Activated T-helper 2 cell treated with anti-CD3 and anti-CD28 coated beads, Interferon-gamma antibody, Interleukin-2, Interleukin-4, amounts not matched to agents 10 μg/mL and 5 μg/mL and 100 μg/mL, durations not matched to agents 14 hours and 24 hours and 36 hours (primary cell): ENCODE data around the gene MDH1. TPM values are rescaled to one million over a fixed set of nuclear protein-coding genes. Genes with fewer than 3 reads are reported as not detected.
"Not testable (repeated sequence)": the region's sequence is repeated elsewhere in the genome, so short reads cannot be mapped to it uniquely, and the experiment has no call there.

Source experiments
- DNase-seq: peaks from one replicate; pipeline ENCODE4 v3.0.0; 2021; ENCODE audit warnings: low spot score
- H3K27ac Mint-ChIP-seq: one replicate; pipeline ENCODE4 v1.8.0; 2021; ENCODE audit warnings: mixed read lengths
- H3K27me3 Mint-ChIP-seq: one replicate; pipeline ENCODE4 v1.8.0; 2021; ENCODE audit warnings: low read depth, mixed read lengths
- H3K36me3 Mint-ChIP-seq: one replicate; pipeline ENCODE4 v1.8.0; 2021; ENCODE audit warnings: low read depth, mixed read lengths
- H3K4me1 Mint-ChIP-seq: one replicate; pipeline ENCODE4 v1.8.0; 2021; ENCODE audit warnings: low read depth, mixed read lengths
- H3K4me3 Mint-ChIP-seq: one replicate; pipeline ENCODE4 v1.8.0; 2021; ENCODE audit warnings: low read depth, mild to moderate bottlenecking, moderate library complexity, mixed read lengths
- H3K9me3 Mint-ChIP-seq: one replicate; pipeline ENCODE4 v1.8.0; 2021; ENCODE audit warnings: mixed read lengths
- intact Hi-C: fragments of 100-400 bp; cut with micrococcal nuclease; formaldehyde crosslinking; loops from one replicate; pipeline ENCODE4 v1.15.1; 2023
- total RNA-seq: library from RNA; stranded (reverse); gene quantifications from 2 replicates; pipeline ENCODE4 v1.2.3, GENCODE V29; 2022

MDH1 gene
- total RNA-seq, 1 donor from 2014 or later, result 212 TPM

DNA sequence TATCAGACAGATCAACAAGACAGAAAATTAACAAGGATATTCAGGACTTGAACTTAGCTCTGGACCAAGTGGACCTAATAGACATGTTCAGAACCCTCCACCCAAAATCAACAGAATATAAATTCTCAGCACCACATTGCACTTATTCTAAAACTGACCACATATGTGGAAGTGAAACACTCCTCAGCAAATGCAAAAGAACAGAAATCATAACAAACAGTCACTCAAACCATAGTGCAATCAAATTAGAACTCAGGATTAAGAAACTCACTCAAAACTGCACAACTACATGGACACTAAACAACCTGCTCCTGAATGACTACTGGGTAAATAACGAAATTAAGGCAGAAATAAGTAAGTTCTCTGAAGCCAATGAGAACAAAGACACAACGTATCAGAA lies 35.0 kb downstream of the MDH1 start:
- DNase-seq, H3K27ac Mint-ChIP-seq, H3K4me3 Mint-ChIP-seq, H3K4me1 Mint-ChIP-seq, intact Hi-C loops, H3K9me3 Mint-ChIP-seq, H3K36me3 Mint-ChIP-seq: not testable (repeated sequence)
- H3K27me3 Mint-ChIP-seq, result peaks cover 14% of the 10 kb centered on the region

DNA sequence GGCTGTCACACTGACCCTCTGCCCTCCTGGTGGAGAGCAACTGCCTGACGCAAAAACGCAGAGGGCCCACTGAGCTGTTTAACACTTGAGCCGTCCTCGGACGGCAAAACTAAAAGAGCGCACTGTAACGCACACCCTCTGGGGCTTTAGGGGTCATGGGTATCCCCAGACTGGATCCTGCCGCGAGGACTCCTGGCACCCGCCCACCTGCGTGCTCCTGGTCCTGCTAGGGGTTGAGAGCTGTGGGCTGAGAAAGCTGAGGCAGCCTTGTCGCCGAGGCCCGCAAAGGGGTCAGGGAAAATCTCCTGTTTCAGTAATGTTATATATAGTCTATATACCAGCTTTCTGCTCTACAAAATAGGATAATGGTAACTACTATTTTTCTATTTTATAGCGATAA lies 39.1 kb downstream of the MDH1 start:
- Mint-ChIP-seq H3K4me1 (peaks cover 7% of the 10 kb centered on the region), H3K9me3 (peaks cover 10% of the 10 kb centered on the region), H3K36me3 (no peaks in the 10 kb centered on the region), H3K4me3 (no peak overlapping the region), H3K27ac (no peak overlapping the region), H3K27me3 (peaks cover 10% of the 10 kb centered on the region)
- intact Hi-C loops, result no loop called here
- DNase-seq, result no peak

DNA sequence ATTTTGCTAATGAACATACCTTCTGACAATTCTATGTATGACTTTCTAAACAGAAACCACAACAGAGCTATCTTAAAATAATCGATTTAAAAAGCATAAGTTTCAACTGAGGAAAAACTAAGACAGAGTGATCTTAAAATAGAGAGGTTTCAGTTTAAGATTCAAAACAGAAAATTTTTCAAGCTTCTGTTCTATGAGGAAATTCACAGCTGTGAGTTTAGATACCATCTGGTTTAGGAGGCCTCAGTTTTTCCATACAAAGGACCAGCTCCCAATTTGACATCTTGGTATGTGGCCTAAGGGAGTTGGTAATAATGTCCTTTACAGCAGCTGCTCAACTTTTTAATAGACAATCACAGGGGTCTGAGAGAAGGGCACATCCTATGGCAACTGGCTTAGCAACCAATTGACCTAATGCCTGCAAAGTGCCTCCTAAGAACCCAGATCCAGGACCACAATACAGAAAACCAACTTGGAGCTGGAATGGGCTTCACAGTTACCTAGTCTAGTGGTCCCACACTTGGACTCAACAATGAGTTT lies 39.7 kb downstream of the MDH1 start:
- Mint-ChIP-seq H3K27ac (no peak overlapping the region), H3K36me3 (no peaks in the 10 kb centered on the region), H3K9me3 (peaks cover 15% of the 10 kb centered on the region), H3K4me1 (peaks cover 7% of the 10 kb centered on the region), H3K27me3 (peaks cover 11% of the 10 kb centered on the region), H3K4me3 (no peak overlapping the region)
- DNase-seq, result no peak
- intact Hi-C loops, result no loop called here

DNA sequence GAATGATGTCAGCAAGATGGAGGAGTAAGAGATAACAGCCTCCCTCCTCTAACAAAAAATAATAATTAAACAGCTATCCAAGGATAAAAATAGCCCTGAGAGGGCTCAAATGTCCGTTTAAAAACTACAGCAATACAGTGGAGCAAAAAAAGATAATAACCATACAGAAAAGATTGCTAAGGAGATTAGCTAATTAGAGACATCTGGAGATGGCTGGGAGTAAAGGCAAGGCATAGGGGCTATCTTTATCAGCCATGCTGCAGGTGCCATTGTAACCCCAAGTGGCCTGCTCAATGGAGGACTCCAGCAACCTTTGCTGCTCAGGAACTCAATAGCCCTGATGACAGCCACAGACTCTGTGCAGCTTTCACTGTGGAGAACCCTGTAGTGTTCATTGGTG lies 42.7 kb downstream of the MDH1 start:
- no peaks in the 10 kb centered on the region for H3K4me1 Mint-ChIP-seq
- intact Hi-C loops, result no loop called here
- no peak overlapping the region for H3K4me3 Mint-ChIP-seq
- H3K27me3 Mint-ChIP-seq, result peaks cover 4% of the 10 kb centered on the region
- H3K36me3 Mint-ChIP-seq, result no peaks in the 10 kb centered on the region
- H3K27ac Mint-ChIP-seq, result no peak overlapping the region
- no peak for DNase-seq
- peaks cover 34% of the 10 kb centered on the region for H3K9me3 Mint-ChIP-seq

DNA sequence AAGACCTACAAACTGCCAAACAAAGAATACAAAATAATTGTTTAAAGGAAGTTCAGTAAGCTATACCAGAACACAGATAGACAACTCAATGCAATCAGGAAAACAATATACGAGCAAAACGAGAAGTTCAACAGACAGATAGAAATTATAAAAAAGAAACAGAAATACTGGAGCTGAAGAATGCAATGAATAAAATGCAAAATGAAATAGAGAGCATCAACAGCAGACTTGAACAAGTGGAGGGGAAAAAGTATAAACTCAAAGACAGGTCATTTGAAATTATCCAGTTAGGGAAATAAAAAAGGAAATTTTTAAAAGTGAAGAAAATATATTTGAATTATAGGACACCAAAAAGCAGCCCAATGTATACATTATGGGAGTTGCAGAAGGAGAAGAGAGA lies 43.6 kb downstream of the MDH1 start:
- intact Hi-C loops, result no loop called here
- no peak overlapping the region for H3K4me3 Mint-ChIP-seq
- H3K4me1 Mint-ChIP-seq, result no peaks in the 10 kb centered on the region
- no peaks in the 10 kb centered on the region for H3K36me3 Mint-ChIP-seq
- H3K9me3 Mint-ChIP-seq, result peaks cover 35% of the 10 kb centered on the region
- no peak overlapping the region for H3K27ac Mint-ChIP-seq
- DNase-seq, result no peak
- H3K27me3 Mint-ChIP-seq, result peaks cover 4% of the 10 kb centered on the region

DNA sequence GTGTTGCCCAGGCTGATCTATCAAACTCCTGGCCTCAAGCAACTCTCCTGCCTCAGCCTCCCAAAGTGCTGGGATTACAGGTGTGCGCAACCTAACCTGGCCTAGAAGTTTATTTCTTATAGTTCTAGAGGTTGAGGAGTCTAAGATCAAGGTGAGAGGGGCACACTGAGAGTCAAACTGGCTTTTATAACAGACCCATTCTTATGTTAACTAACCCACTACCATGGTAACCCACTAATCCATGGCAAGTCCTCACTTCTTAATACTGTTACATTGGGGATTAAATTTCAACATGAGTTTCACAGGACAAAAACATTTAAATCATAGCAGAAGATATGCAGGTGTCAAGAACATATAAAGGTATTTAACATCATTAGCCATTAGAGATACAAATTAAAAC lies 50.6 kb downstream of the MDH1 start:
- Mint-ChIP-seq H3K27me3 (peaks cover 12% of the 10 kb centered on the region), H3K4me1 (no peaks in the 10 kb centered on the region), H3K9me3 (peaks cover 17% of the 10 kb centered on the region), H3K4me3 (no peak overlapping the region), H3K27ac (no peak overlapping the region), H3K36me3 (no peaks in the 10 kb centered on the region)
- no peak for DNase-seq
- intact Hi-C loops, result no loop called here

DNA sequence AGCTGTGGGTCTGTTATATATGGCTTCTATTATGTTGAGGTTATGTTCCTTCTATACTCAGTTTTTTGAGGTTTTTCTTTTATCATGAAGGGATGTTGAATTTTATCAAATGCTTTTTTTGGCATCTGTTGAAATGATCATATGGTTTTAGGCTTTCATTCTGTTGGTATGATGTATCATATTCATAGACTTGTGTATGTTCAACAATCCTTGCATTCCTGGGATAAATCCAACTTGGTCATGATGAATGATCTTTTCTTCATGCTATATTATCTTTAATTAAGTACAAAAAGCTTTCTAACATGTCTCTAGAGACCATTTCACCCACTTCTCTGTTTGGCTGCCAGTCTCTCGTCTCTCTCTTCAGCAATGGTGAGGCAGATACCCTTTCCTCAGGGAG lies 54.2 kb downstream of the MDH1 start:
- no peaks in the 10 kb centered on the region for H3K4me1 Mint-ChIP-seq
- no peak overlapping the region for H3K27ac Mint-ChIP-seq
- no peak for DNase-seq
- H3K9me3 Mint-ChIP-seq, result no peaks in the 10 kb centered on the region
- H3K4me3 Mint-ChIP-seq, result no peak overlapping the region
- peaks cover 20% of the 10 kb centered on the region for H3K27me3 Mint-ChIP-seq
- H3K36me3 Mint-ChIP-seq, result no peaks in the 10 kb centered on the region
- intact Hi-C loops, result no loop called here

DNA sequence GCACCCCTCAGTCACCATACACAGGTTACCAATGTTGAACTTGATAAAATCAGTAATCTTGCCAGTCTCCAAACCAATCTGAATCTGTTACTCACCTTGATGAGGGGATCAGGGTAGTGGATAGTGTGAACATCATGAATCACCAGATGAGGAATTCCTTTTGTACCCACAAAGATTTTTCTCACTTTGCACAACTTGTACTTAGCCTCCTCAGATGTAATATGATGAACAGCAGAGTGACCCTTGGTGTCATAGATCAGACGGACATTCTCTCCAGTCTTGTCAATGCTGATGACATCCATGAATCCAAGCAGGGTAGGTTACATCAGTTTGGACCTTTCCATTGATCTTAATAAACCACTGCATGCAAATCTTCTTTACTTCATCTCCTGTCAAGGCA lies 54.7 kb downstream of the MDH1 start:
- H3K4me1 Mint-ChIP-seq, result no peaks in the 10 kb centered on the region
- H3K36me3 Mint-ChIP-seq, result no peaks in the 10 kb centered on the region
- H3K4me3 Mint-ChIP-seq, result no peak overlapping the region
- peaks cover 20% of the 10 kb centered on the region for H3K27me3 Mint-ChIP-seq
- H3K27ac Mint-ChIP-seq, result no peak overlapping the region
- no peaks in the 10 kb centered on the region for H3K9me3 Mint-ChIP-seq
- intact Hi-C loops, result no loop called here
- no peak for DNase-seq

DNA sequence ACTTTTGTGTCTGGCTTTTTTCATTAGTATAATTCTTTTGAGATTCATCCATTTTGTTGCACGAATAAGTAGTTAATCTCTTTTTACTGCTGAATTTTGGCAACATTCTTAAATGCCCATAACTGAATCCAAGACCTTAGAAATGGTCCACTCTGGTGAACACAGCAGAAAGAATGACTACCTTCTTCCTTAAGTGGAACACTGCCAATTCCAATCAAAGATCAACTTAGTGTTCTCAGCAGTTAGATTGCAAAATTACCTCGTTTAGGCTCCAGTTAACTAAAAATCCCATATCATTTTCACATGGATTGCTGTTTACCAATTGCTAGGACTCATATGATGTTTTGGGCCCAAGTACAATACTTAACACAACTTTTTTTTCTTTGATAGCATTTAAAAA lies 59.9 kb downstream of the MDH1 start:
- Mint-ChIP-seq H3K4me3 (no peak overlapping the region), H3K27me3 (peaks cover 17% of the 10 kb centered on the region), H3K4me1 (no peaks in the 10 kb centered on the region), H3K9me3 (no peaks in the 10 kb centered on the region), H3K36me3 (no peaks in the 10 kb centered on the region), H3K27ac (no peak overlapping the region)
- intact Hi-C loops, result no loop called here
- DNase-seq, result no peak

DNA sequence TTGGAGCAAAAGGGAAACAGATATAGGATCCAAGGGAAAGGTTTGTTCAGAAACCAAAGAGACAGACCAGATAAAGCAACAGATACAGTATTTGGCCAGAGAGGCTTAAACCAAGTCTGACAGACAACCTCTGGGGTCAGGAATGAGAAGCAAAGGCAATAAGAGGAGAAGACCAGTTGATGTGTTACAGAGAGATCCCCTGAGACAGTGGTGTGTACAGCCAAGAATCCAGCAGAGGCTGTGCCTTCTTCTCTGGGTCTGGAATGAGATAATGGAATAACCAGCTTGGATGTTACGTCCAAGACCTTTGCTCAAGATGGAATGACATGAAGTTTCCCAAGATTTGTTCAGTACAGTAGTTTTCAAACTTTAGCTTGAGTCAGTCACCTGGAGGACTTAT lies 61.1 kb downstream of the MDH1 start:
- Mint-ChIP-seq H3K4me3 (no peak overlapping the region), H3K9me3 (no peaks in the 10 kb centered on the region), H3K27me3 (peaks cover 15% of the 10 kb centered on the region), H3K4me1 (peaks cover 1% of the 10 kb centered on the region), H3K36me3 (no peaks in the 10 kb centered on the region), H3K27ac (no peak overlapping the region)
- DNase-seq, result no peak
- intact Hi-C loops, result no loop called here

DNA sequence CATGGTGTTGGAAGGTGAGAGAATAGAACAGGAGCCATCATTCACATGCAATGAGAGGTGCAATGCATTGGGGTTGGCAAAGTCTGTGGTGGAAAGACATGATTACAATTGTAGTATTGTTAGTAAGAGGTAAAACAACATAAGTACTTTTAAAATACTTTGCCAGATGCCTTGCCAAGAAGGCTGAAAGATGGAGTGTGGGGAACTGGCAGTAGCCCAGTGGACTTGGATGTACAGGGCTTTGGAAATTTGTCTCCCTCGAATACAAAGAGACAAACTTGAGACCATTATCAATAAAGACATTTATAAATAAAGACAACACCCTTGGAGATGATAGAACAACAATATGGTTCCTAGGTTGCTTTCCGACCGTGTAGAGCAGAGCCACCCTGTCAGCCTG lies 62.0 kb downstream of the MDH1 start:
- H3K9me3 Mint-ChIP-seq, result no peaks in the 10 kb centered on the region
- DNase-seq, result no peak
- peaks cover 10% of the 10 kb centered on the region for H3K27me3 Mint-ChIP-seq
- H3K27ac Mint-ChIP-seq, result no peak overlapping the region
- intact Hi-C loops, result no loop called here
- no peaks in the 10 kb centered on the region for H3K36me3 Mint-ChIP-seq
- H3K4me1 Mint-ChIP-seq, result peaks cover 2% of the 10 kb centered on the region
- no peak overlapping the region for H3K4me3 Mint-ChIP-seq

DNA sequence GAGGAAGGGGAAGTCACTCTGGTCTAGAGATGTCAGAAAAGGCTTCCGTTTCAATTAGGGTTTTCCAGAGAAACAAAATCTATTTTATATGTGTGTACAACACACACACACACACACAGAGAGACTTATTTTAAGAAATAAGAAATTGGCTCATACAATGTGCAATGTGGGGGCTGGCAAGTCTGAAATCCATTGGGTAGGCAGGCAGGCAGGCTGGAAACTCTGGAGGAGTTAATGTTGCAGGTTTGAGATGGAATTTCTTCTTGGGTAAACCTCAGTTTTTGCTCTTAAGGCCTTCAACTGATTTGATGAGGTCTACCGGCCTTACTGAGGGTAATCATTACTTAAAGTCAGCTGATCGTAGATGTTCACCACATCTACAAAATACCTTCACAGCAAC lies 62.6 kb downstream of the MDH1 start:
- Mint-ChIP-seq H3K27ac (no peak overlapping the region), H3K4me1 (peaks cover 2% of the 10 kb centered on the region), H3K27me3 (peaks cover 8% of the 10 kb centered on the region), H3K36me3 (no peaks in the 10 kb centered on the region), H3K4me3 (no peak overlapping the region), H3K9me3 (no peaks in the 10 kb centered on the region)
- DNase-seq, result no peak
- intact Hi-C loops, result no loop called here

DNA sequence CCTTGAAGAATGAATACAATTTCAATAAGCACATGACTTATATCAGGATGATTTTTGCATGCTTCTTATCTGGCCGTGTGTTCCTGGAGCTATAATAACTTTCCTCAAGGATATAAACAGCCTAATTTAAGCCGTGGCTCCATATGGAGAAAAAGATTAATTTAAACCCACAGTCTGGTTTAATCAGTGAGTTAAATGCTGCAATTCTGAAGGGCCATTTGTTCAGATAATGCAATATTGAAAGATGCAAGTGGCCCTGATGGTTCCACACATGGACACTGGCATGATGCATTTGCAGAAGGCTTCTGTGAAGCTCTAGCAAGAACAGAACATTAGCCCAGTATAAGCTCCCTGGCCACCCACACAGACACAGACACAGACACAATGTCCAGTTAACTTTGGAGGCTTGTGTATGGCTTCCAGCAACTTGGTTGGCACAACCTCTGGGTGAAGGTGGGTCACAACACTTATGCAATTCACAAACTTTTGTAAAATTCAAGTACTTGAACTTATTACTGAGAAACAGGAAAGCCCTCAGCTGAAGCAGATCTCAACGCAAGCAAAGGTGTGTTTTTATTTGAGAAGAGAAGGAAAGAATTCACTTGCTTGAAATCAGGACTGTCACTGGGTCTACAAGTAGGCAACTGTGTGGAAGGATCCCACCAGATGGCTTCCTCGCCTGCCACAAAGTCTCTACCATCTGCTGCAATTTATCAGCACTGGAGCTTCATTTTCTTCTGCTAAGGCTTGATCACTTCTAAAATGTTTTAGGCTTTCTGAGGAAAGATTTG lies 63.3 kb downstream of the MDH1 start:
- Mint-ChIP-seq H3K4me1 (peaks cover 2% of the 10 kb centered on the region), H3K4me3 (no peak overlapping the region), H3K36me3 (no peaks in the 10 kb centered on the region), H3K27me3 (peaks cover 6% of the 10 kb centered on the region), H3K9me3 (no peaks in the 10 kb centered on the region), H3K27ac (no peak overlapping the region)
- intact Hi-C loops, result no loop called here
- no peak for DNase-seq

DNA sequence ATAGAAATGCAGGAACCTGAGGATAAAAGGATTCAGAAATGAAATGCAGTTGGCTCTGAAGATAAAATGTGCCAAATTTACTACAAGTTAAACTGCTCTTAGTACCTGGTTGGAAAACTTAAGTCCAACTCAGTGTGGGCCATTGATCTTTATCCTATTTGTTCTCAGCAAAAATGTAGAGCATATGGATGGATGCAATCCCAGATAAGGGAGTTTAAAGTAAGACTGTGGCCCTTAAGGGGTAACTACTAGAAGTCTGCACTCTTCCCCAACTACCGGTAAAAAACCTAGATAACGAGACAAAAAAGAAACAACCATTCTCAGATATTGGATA lies 63.9 kb downstream of the MDH1 start:
- Mint-ChIP-seq H3K27me3 (peaks cover 6% of the 10 kb centered on the region), H3K9me3 (no peaks in the 10 kb centered on the region), H3K4me3 (no peak overlapping the region), H3K36me3 (no peaks in the 10 kb centered on the region), H3K27ac (no peak overlapping the region), H3K4me1 (peaks cover 2% of the 10 kb centered on the region)
- no peak for DNase-seq
- intact Hi-C loops, result no loop called here
